Measurements from ENCODE around the gene EIF4E1B. TPM values are rescaled to one million over a fixed set of nuclear protein-coding genes. Genes with fewer than 3 reads are reported as not detected.

Gene EIF4E1B
- total RNA-seq, 2 donors from 2014 or later: not detected

- ATAC-seq: no peak
- no peaks in the 10 kb centered on the region for H3K9me3 ChIP-seq (ENCODE audit: control insufficient read depth, low read length, poor library complexity, severe bottlenecking)
- peaks cover 10% of the 10 kb centered on the region for H3K36me3 Mint-ChIP-seq (ENCODE audit: low read depth)
- H3K27me3 Mint-ChIP-seq: peaks cover 70% of the 10 kb centered on the region
- no peak for DNase-seq
- H3K4me3 Mint-ChIP-seq: no peak overlapping the region
- no peak overlapping the region for H3K27ac Mint-ChIP-seq
- H3K4me1 Mint-ChIP-seq: peaks cover 6% of the 10 kb centered on the region
These were observed 44.3 kb downstream of the EIF4E1B start for GRCh38 chr5:176674799-176675198.

- DNase-seq (no peak), ATAC-seq (no peak)
- peaks cover 10% of the 10 kb centered on the region for H3K36me3 Mint-ChIP-seq (ENCODE audit: low read depth)
- no peak overlapping the region for H3K27ac Mint-ChIP-seq
- H3K27me3 Mint-ChIP-seq: peaks cover 73% of the 10 kb centered on the region
- H3K4me3 Mint-ChIP-seq: no peak overlapping the region
- H3K4me1 Mint-ChIP-seq: peaks cover 6% of the 10 kb centered on the region
- no peaks in the 10 kb centered on the region for H3K9me3 ChIP-seq (ENCODE audit: control insufficient read depth, low read length, poor library complexity, severe bottlenecking)
These were observed 45.3 kb downstream of the EIF4E1B start for GRCh38 chr5:176675676-176676360.

GRCh38 chr5:176676361-176676824, 45.9 kb downstream of the EIF4E1B start:
- H3K27me3 Mint-ChIP-seq: peaks cover 72% of the 10 kb centered on the region
- H3K36me3 Mint-ChIP-seq (ENCODE audit: low read depth): peaks cover 9% of the 10 kb centered on the region
- H3K4me3 Mint-ChIP-seq: no peak overlapping the region
- no peaks in the 10 kb centered on the region for H3K9me3 ChIP-seq (ENCODE audit: control insufficient read depth, low read length, poor library complexity, severe bottlenecking)
- no peak for ATAC-seq
- no peak for DNase-seq
- no peak overlapping the region for H3K27ac Mint-ChIP-seq
- H3K4me1 Mint-ChIP-seq: peaks cover 6% of the 10 kb centered on the region

- no peak overlapping the region for H3K4me3 Mint-ChIP-seq
- H3K4me1 Mint-ChIP-seq: peaks cover 6% of the 10 kb centered on the region
- ATAC-seq (no peak), DNase-seq (no peak)
- H3K36me3 Mint-ChIP-seq (ENCODE audit: low read depth): peaks cover 12% of the 10 kb centered on the region
- peaks cover 72% of the 10 kb centered on the region for H3K27me3 Mint-ChIP-seq
- no peak overlapping the region for H3K27ac Mint-ChIP-seq
- no peaks in the 10 kb centered on the region for H3K9me3 ChIP-seq (ENCODE audit: control insufficient read depth, low read length, poor library complexity, severe bottlenecking)
These were observed 46.9 kb downstream of the EIF4E1B start for GRCh38 chr5:176677209-176677939.

GRCh38 chr5:176678584-176678983, 48.1 kb downstream of the EIF4E1B start:
- peaks cover 72% of the 10 kb centered on the region for H3K27me3 Mint-ChIP-seq
- peaks cover 12% of the 10 kb centered on the region for H3K36me3 Mint-ChIP-seq (ENCODE audit: low read depth)
- H3K9me3 ChIP-seq (ENCODE audit: control insufficient read depth, low read length, poor library complexity, severe bottlenecking): no peaks in the 10 kb centered on the region
- no peak overlapping the region for H3K27ac Mint-ChIP-seq
- H3K4me1 Mint-ChIP-seq: peaks cover 6% of the 10 kb centered on the region
- ATAC-seq (no peak), DNase-seq (no peak)
- no peak overlapping the region for H3K4me3 Mint-ChIP-seq

- DNase-seq (no peak), ATAC-seq (no peak)
- H3K9me3 ChIP-seq (ENCODE audit: control insufficient read depth, low read length, poor library complexity, severe bottlenecking): no peaks in the 10 kb centered on the region
- no peak overlapping the region for H3K4me3 Mint-ChIP-seq
- peaks cover 6% of the 10 kb centered on the region for H3K4me1 Mint-ChIP-seq
- peaks cover 72% of the 10 kb centered on the region for H3K27me3 Mint-ChIP-seq
- peaks cover 12% of the 10 kb centered on the region for H3K36me3 Mint-ChIP-seq (ENCODE audit: low read depth)
- no peak overlapping the region for H3K27ac Mint-ChIP-seq
These were observed 49.1 kb downstream of the EIF4E1B start for GRCh38 chr5:176679365-176680225.

- H3K27me3 Mint-ChIP-seq: peaks cover 72% of the 10 kb centered on the region
- DNase-seq (no peak), ATAC-seq (no peak)
- H3K9me3 ChIP-seq (ENCODE audit: control insufficient read depth, low read length, poor library complexity, severe bottlenecking): no peaks in the 10 kb centered on the region
- peaks cover 12% of the 10 kb centered on the region for H3K36me3 Mint-ChIP-seq (ENCODE audit: low read depth)
- H3K27ac Mint-ChIP-seq: no peak overlapping the region
- no peak overlapping the region for H3K4me3 Mint-ChIP-seq
- H3K4me1 Mint-ChIP-seq: peaks cover 6% of the 10 kb centered on the region
These were observed 49.7 kb downstream of the EIF4E1B start for GRCh38 chr5:176680226-176680563.

GRCh38 chr5:176682016-176682531, 51.6 kb downstream of the EIF4E1B start:
- Mint-ChIP-seq H3K27ac (no peak overlapping the region), H3K36me3 (ENCODE audit: low read depth) (peaks cover 12% of the 10 kb centered on the region), H3K4me3 (no peak overlapping the region), H3K4me1 (peaks cover 6% of the 10 kb centered on the region), H3K27me3 (peaks cover 60% of the 10 kb centered on the region)
- no peak for ATAC-seq
- H3K9me3 ChIP-seq (ENCODE audit: control insufficient read depth, low read length, poor library complexity, severe bottlenecking): no peaks in the 10 kb centered on the region
- DNase-seq: no peak

GRCh38 chr5:176685010-176685409, 54.5 kb downstream of the EIF4E1B start:
- DNase-seq (no peak), ATAC-seq (no peak)
- no peaks in the 10 kb centered on the region for H3K9me3 ChIP-seq (ENCODE audit: control insufficient read depth, low read length, poor library complexity, severe bottlenecking)
- no peak overlapping the region for H3K4me3 Mint-ChIP-seq
- H3K4me1 Mint-ChIP-seq: no peaks in the 10 kb centered on the region
- peaks cover 39% of the 10 kb centered on the region for H3K27me3 Mint-ChIP-seq
- no peak overlapping the region for H3K27ac Mint-ChIP-seq
- H3K36me3 Mint-ChIP-seq (ENCODE audit: low read depth): peaks cover 3% of the 10 kb centered on the region

GRCh38 chr5:176687247-176687646, 56.8 kb downstream of the EIF4E1B start:
- Mint-ChIP-seq H3K27ac (no peak overlapping the region), H3K36me3 (ENCODE audit: low read depth) (peaks cover 3% of the 10 kb centered on the region), H3K4me3 (no peak overlapping the region), H3K27me3 (peaks cover 41% of the 10 kb centered on the region), H3K4me1 (peaks cover under 1% of the 10 kb centered on the region)
- DNase-seq (no peak), ATAC-seq (no peak)
- H3K9me3 ChIP-seq (ENCODE audit: control insufficient read depth, low read length, poor library complexity, severe bottlenecking): no peaks in the 10 kb centered on the region

GRCh38 chr5:176687881-176688280, 57.4 kb downstream of the EIF4E1B start:
- peaks cover 41% of the 10 kb centered on the region for H3K27me3 Mint-ChIP-seq
- no peak overlapping the region for H3K27ac Mint-ChIP-seq
- H3K4me1 Mint-ChIP-seq: peaks cover 3% of the 10 kb centered on the region
- peaks cover 3% of the 10 kb centered on the region for H3K36me3 Mint-ChIP-seq (ENCODE audit: low read depth)
- H3K4me3 Mint-ChIP-seq: no peak overlapping the region
- DNase-seq (no peak), ATAC-seq (no peak)
- no peaks in the 10 kb centered on the region for H3K9me3 ChIP-seq (ENCODE audit: control insufficient read depth, low read length, poor library complexity, severe bottlenecking)

- Mint-ChIP-seq H3K27me3 (peaks cover 60% of the 10 kb centered on the region), H3K27ac (no peak overlapping the region), H3K4me3 (no peak overlapping the region), H3K4me1 (peaks cover 6% of the 10 kb centered on the region), H3K36me3 (ENCODE audit: low read depth) (peaks cover 3% of the 10 kb centered on the region)
- no peaks in the 10 kb centered on the region for H3K9me3 ChIP-seq (ENCODE audit: control insufficient read depth, low read length, poor library complexity, severe bottlenecking)
- DNase-seq (no peak), ATAC-seq (no peak)
These were observed 60.4 kb downstream of the EIF4E1B start for GRCh38 chr5:176690911-176691310.

GRCh38 chr5:176691524-176691923, 61.0 kb downstream of the EIF4E1B start:
- no peak overlapping the region for H3K4me3 Mint-ChIP-seq
- no peak for DNase-seq
- H3K27me3 Mint-ChIP-seq: peaks cover 66% of the 10 kb centered on the region
- H3K4me1 Mint-ChIP-seq: peaks cover 6% of the 10 kb centered on the region
- H3K27ac Mint-ChIP-seq: no peak overlapping the region
- no peaks in the 10 kb centered on the region for H3K9me3 ChIP-seq (ENCODE audit: control insufficient read depth, low read length, poor library complexity, severe bottlenecking)
- H3K36me3 Mint-ChIP-seq (ENCODE audit: low read depth): peaks cover 3% of the 10 kb centered on the region
- ATAC-seq: no peak
